ENCODE results near the gene CHST8. TPM values are rescaled to one million over a fixed set of nuclear protein-coding genes. Genes with fewer than 3 reads are reported as not detected.

The CHST8 gene
- total RNA-seq, 1 donor from 2014 or later = not detected

GRCh38 chr19:33758541-33759013 is 136.8 kb downstream of the CHST8 start:
- Mint-ChIP-seq H3K36me3 (ENCODE audit: low read depth) (no peaks in the 10 kb centered on the region), H3K27ac (no peak overlapping the region), H3K4me1 (ENCODE audit: low read depth) (no peaks in the 10 kb centered on the region), H3K4me3 (no peak overlapping the region), H3K9me3 (no peaks in the 10 kb centered on the region), H3K27me3 (ENCODE audit: insufficient read depth) (no peaks in the 10 kb centered on the region)
- no peak for DNase-seq (ENCODE audit: low spot score)
- intact Hi-C loops (cut with micrococcal nuclease) = no loop called here

GRCh38 chr19:33759356-33759755 is 137.6 kb downstream of the CHST8 start:
- intact Hi-C loops (cut with micrococcal nuclease) = no loop called here
- no peaks in the 10 kb centered on the region for H3K27me3 Mint-ChIP-seq (ENCODE audit: insufficient read depth)
- H3K9me3 Mint-ChIP-seq = no peaks in the 10 kb centered on the region
- DNase-seq (ENCODE audit: low spot score) = no peak
- H3K27ac Mint-ChIP-seq = no peak overlapping the region
- no peak overlapping the region for H3K4me3 Mint-ChIP-seq
- H3K4me1 Mint-ChIP-seq (ENCODE audit: low read depth) = no peaks in the 10 kb centered on the region
- no peaks in the 10 kb centered on the region for H3K36me3 Mint-ChIP-seq (ENCODE audit: low read depth)

- Mint-ChIP-seq H3K27ac (no peak overlapping the region), H3K9me3 (no peaks in the 10 kb centered on the region), H3K36me3 (ENCODE audit: low read depth) (no peaks in the 10 kb centered on the region), H3K4me3 (no peak overlapping the region), H3K4me1 (ENCODE audit: low read depth) (no peaks in the 10 kb centered on the region), H3K27me3 (ENCODE audit: insufficient read depth) (no peaks in the 10 kb centered on the region)
- no peak for DNase-seq (ENCODE audit: low spot score)
- intact Hi-C loops (cut with micrococcal nuclease) = no loop called here
Measured at GRCh38 chr19:33763633-33764371, 142.0 kb downstream of the CHST8 start.

GRCh38 chr19:33766623-33767022 is 144.9 kb downstream of the CHST8 start:
- Mint-ChIP-seq H3K4me1 (ENCODE audit: low read depth) (no peaks in the 10 kb centered on the region), H3K27me3 (ENCODE audit: insufficient read depth) (no peaks in the 10 kb centered on the region), H3K4me3 (no peak overlapping the region), H3K9me3 (no peaks in the 10 kb centered on the region), H3K36me3 (ENCODE audit: low read depth) (no peaks in the 10 kb centered on the region), H3K27ac (no peak overlapping the region)
- DNase-seq (ENCODE audit: low spot score) = no peak
- intact Hi-C loops (cut with micrococcal nuclease) = no loop called here

- Mint-ChIP-seq H3K9me3 (no peaks in the 10 kb centered on the region), H3K4me3 (no peak overlapping the region), H3K4me1 (ENCODE audit: low read depth) (no peaks in the 10 kb centered on the region), H3K36me3 (ENCODE audit: low read depth) (no peaks in the 10 kb centered on the region), H3K27me3 (ENCODE audit: insufficient read depth) (no peaks in the 10 kb centered on the region), H3K27ac (no peak overlapping the region)
- intact Hi-C loops (cut with micrococcal nuclease) = no loop called here
- DNase-seq (ENCODE audit: low spot score) = no peak
Measured at GRCh38 chr19:33767898-33768413, 146.2 kb downstream of the CHST8 start.

- intact Hi-C loops (cut with micrococcal nuclease) = no loop called here
- H3K4me3 Mint-ChIP-seq = no peak overlapping the region
- no peaks in the 10 kb centered on the region for H3K4me1 Mint-ChIP-seq (ENCODE audit: low read depth)
- H3K9me3 Mint-ChIP-seq = no peaks in the 10 kb centered on the region
- no peak overlapping the region for H3K27ac Mint-ChIP-seq
- no peak for DNase-seq (ENCODE audit: low spot score)
- H3K36me3 Mint-ChIP-seq (ENCODE audit: low read depth) = no peaks in the 10 kb centered on the region
- H3K27me3 Mint-ChIP-seq (ENCODE audit: insufficient read depth) = no peaks in the 10 kb centered on the region
Measured at GRCh38 chr19:33769208-33769607, 147.5 kb downstream of the CHST8 start.

GRCh38 chr19:33770107-33770506 is 148.4 kb downstream of the CHST8 start:
- Mint-ChIP-seq H3K36me3 (ENCODE audit: low read depth) (no peaks in the 10 kb centered on the region), H3K4me3 (no peak overlapping the region), H3K27me3 (ENCODE audit: insufficient read depth) (no peaks in the 10 kb centered on the region), H3K27ac (no peak overlapping the region), H3K4me1 (ENCODE audit: low read depth) (no peaks in the 10 kb centered on the region), H3K9me3 (no peaks in the 10 kb centered on the region)
- intact Hi-C loops (cut with micrococcal nuclease) = loop anchor here (10.0 kb wide), 1 partner anchor 735 kb away; no protein-coding TSS in a partner anchor
- no peak for DNase-seq (ENCODE audit: low spot score)

GRCh38 chr19:33771384-33772101 is 149.8 kb downstream of the CHST8 start:
- Mint-ChIP-seq H3K9me3 (no peaks in the 10 kb centered on the region), H3K4me1 (ENCODE audit: low read depth) (no peaks in the 10 kb centered on the region), H3K27ac (no peak overlapping the region), H3K27me3 (ENCODE audit: insufficient read depth) (no peaks in the 10 kb centered on the region), H3K4me3 (no peak overlapping the region), H3K36me3 (ENCODE audit: low read depth) (no peaks in the 10 kb centered on the region)
- DNase-seq (ENCODE audit: low spot score) = peak; percentile 40
- intact Hi-C loops (cut with micrococcal nuclease) = loop anchor here (1.0 to 10.0 kb wide), 2 partner anchors 355 to 733 kb away; no protein-coding TSS in a partner anchor

- no peaks in the 10 kb centered on the region for H3K27me3 Mint-ChIP-seq (ENCODE audit: insufficient read depth)
- intact Hi-C loops (cut with micrococcal nuclease) = loop anchor here (10.0 kb wide), 1 partner anchor 733 kb away; no protein-coding TSS in a partner anchor
- no peak overlapping the region for H3K27ac Mint-ChIP-seq
- no peaks in the 10 kb centered on the region for H3K36me3 Mint-ChIP-seq (ENCODE audit: low read depth)
- DNase-seq (ENCODE audit: low spot score) = no peak
- no peaks in the 10 kb centered on the region for H3K4me1 Mint-ChIP-seq (ENCODE audit: low read depth)
- H3K9me3 Mint-ChIP-seq = no peaks in the 10 kb centered on the region
- H3K4me3 Mint-ChIP-seq = no peak overlapping the region
Measured at GRCh38 chr19:33772102-33772857, 150.5 kb downstream of the CHST8 start.

- Mint-ChIP-seq H3K9me3 (no peaks in the 10 kb centered on the region), H3K27me3 (ENCODE audit: insufficient read depth) (no peaks in the 10 kb centered on the region), H3K4me3 (no peak overlapping the region), H3K27ac (no peak overlapping the region), H3K36me3 (ENCODE audit: low read depth) (no peaks in the 10 kb centered on the region), H3K4me1 (ENCODE audit: low read depth) (no peaks in the 10 kb centered on the region)
- intact Hi-C loops (cut with micrococcal nuclease) = loop anchor here (10.0 kb wide), 1 partner anchor 732 kb away; no protein-coding TSS in a partner anchor
- DNase-seq (ENCODE audit: low spot score) = no peak
Measured at GRCh38 chr19:33772858-33773180, 151.1 kb downstream of the CHST8 start.

- no peak overlapping the region for H3K4me3 Mint-ChIP-seq
- no peaks in the 10 kb centered on the region for H3K36me3 Mint-ChIP-seq (ENCODE audit: low read depth)
- H3K4me1 Mint-ChIP-seq (ENCODE audit: low read depth) = peaks cover 5% of the 10 kb centered on the region
- no peaks in the 10 kb centered on the region for H3K9me3 Mint-ChIP-seq
- DNase-seq (ENCODE audit: low spot score) = no peak
- H3K27me3 Mint-ChIP-seq (ENCODE audit: insufficient read depth) = no peaks in the 10 kb centered on the region
- intact Hi-C loops (cut with micrococcal nuclease) = loop anchor here (10.0 kb wide), 1 partner anchor 731 kb away; no protein-coding TSS in a partner anchor
- no peak overlapping the region for H3K27ac Mint-ChIP-seq
Measured at GRCh38 chr19:33773704-33774624, 152.2 kb downstream of the CHST8 start.

- no peak overlapping the region for H3K27ac Mint-ChIP-seq
- no peaks in the 10 kb centered on the region for H3K36me3 Mint-ChIP-seq (ENCODE audit: low read depth)
- no peak overlapping the region for H3K4me3 Mint-ChIP-seq
Measured at GRCh38 chr19:33774751-33775150, 153.0 kb downstream of the CHST8 start.

More at GRCh38 chr19:33774751-33775150, 153.0 kb downstream of the CHST8 start:
- DNase-seq (ENCODE audit: low spot score) = no peak
- intact Hi-C loops (cut with micrococcal nuclease) = loop anchor here (5.0 to 10.0 kb wide), 2 partner anchors 730 to 938 kb away; no protein-coding TSS in a partner anchor
- peaks cover 2% of the 10 kb centered on the region for H3K27me3 Mint-ChIP-seq (ENCODE audit: insufficient read depth)
- no peaks in the 10 kb centered on the region for H3K9me3 Mint-ChIP-seq
- H3K4me1 Mint-ChIP-seq (ENCODE audit: low read depth) = peaks cover 5% of the 10 kb centered on the region
